NOMO-1 treated with dmso at 0.1 percent for 144 hours (cell line): ENCODE results near the gene CD46.

Experiments used
- DNase-seq: peaks from one replicate; lab custom pipeline; 2025; ENCODE audit not compliant: unreplicated experiment; lab: John Stamatoyannopoulos, UW

The CD46 gene

GRCh38 chr1:207826557-207827487 lies 75.0 kb downstream of the CD46 start:
- no peak for DNase-seq

GRCh38 chr1:207827488-207827830 lies 75.6 kb downstream of the CD46 start:
- no peak for DNase-seq

GRCh38 chr1:207828046-207828445 lies 76.2 kb downstream of the CD46 start:
- no peak for DNase-seq

- DNase-seq = peak; percentile 94
These were observed 76.8 kb downstream of the CD46 start for GRCh38 chr1:207828485-207829158.

- DNase-seq = no peak
These were observed 77.7 kb downstream of the CD46 start for GRCh38 chr1:207829576-207829975.

- DNase-seq = no peak
These were observed 78.9 kb downstream of the CD46 start for GRCh38 chr1:207830788-207831187.

- no peak for DNase-seq
These were observed 79.9 kb downstream of the CD46 start for GRCh38 chr1:207831517-207832327.

- no peak for DNase-seq
These were observed 80.9 kb downstream of the CD46 start for GRCh38 chr1:207832796-207833195.

- DNase-seq = no peak
These were observed 81.5 kb downstream of the CD46 start for GRCh38 chr1:207833381-207833780.

- DNase-seq = no peak
These were observed 82.3 kb downstream of the CD46 start for GRCh38 chr1:207833956-207834660.

GRCh38 chr1:207835958-207836357 lies 84.1 kb downstream of the CD46 start:
- DNase-seq = no peak

GRCh38 chr1:207836591-207837347 lies 84.9 kb downstream of the CD46 start:
- DNase-seq = no peak

GRCh38 chr1:207837673-207838072 lies 85.8 kb downstream of the CD46 start:
- no peak for DNase-seq

GRCh38 chr1:207838156-207839082 lies 86.6 kb downstream of the CD46 start:
- no peak for DNase-seq

- DNase-seq = no peak
These were observed 87.2 kb downstream of the CD46 start for GRCh38 chr1:207839083-207839413.

- no peak for DNase-seq
These were observed 88.5 kb downstream of the CD46 start for GRCh38 chr1:207840380-207840779.

GRCh38 chr1:207841293-207841692 lies 89.4 kb downstream of the CD46 start:
- DNase-seq = no peak

GRCh38 chr1:207841901-207842300 lies 90.0 kb downstream of the CD46 start:
- DNase-seq = no peak

GRCh38 chr1:207842506-207842905 lies 90.7 kb downstream of the CD46 start:
- no peak for DNase-seq
